ENCODE data around the gene TNPO1. TPM values are rescaled to one million over a fixed set of nuclear protein-coding genes. Genes with fewer than 3 reads are reported as not detected.

The TNPO1 gene
- total RNA-seq (2022; extraction: Qiagen RNA extraction): 103 to 156 TPM (median 107 TPM) in 5 replicates

DNA sequence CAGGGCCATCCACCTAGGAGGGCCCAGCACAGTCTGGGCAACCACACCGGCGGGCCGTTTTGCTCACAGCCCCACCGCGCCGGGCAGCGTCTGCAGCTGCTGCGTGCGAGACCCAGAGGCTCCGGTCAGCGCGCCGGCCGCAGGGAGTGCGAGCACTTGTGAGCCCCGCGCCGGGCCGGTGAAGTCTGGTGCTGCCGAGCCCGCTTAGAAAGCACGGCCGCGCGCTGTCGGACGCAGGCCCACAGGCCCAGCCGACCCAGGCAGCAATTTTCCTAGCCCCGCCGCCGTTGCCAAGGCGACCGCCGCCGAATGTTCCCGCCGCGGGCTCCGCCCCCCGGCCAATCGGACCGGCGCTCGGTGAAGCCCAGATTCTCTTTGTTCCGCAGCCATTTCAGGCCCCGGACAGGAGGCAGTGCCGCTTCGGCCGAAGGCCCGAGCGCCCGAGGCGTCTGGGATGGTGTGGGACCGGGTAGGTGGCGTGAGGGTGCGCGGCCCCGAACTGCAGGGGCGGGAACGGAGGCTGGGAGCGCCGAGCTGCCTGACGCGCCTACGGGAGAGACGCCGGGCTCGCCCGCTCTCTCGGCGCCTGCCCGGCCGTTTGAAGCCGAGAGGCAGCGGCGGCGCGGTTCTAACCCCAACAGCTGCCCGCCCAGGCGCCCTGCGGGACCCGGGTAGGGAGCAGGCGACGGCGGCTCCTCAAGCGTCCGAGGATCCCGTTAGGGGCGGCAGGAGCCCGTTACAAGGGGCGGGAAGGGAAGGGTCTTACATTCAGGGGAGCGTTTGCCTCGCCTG lies at the start of gene TNPO1:
TSS of gene TNPO1 (plus strand) at position 378 of the 792 bp plus-strand sequence. CDS start at position 455, 77 bp downstream.

GRCh38 chr5:72955768-72956323 lies 139.4 kb downstream of the TNPO1 start, which contains the start of gene FCHO2:
FCHO2 (plus strand) TSS chr5:72956041; CDS start chr5:72956097, 56 bp downstream.

Other genes starting within 250 kb of the TNPO1 start
- 14.2 to 16.0 TPM (median 15.4 TPM) in 5 replicates for gene FCHO2, start 139.4 kb downstream of the TNPO1 start, total RNA-seq (2022; extraction: Qiagen RNA extraction)